HG03457 (cell line): ENCODE data around the gene MANSC1.
"Not testable (repeated sequence)": the region's sequence is repeated elsewhere in the genome, so short reads cannot be mapped to it uniquely, and the experiment has no call there.

Source experiments
- ATAC-seq: cut with Tn5 transposase; IDR thresholded peaks from one replicate; pipeline ENCODE4 v1.9.1; 2021; ENCODE audit warnings: moderate number of reproducible peaks; ENCODE audit not compliant: unreplicated experiment

Gene MANSC1

GRCh38 chr12:12327802-12328201, 22.2 kb downstream of the MANSC1 start:
- ATAC-seq = no peak

GRCh38 chr12:12326262-12326661, 23.8 kb downstream of the MANSC1 start:
- no peak for ATAC-seq

GRCh38 chr12:12323591-12323990, 26.5 kb downstream of the MANSC1 start:
- ATAC-seq = no peak

- ATAC-seq = no peak
Observed at GRCh38 chr12:12323118-12323517, 26.9 kb downstream of the MANSC1 start.

- no peak for ATAC-seq
Observed at GRCh38 chr12:12319451-12320183, 30.4 kb downstream of the MANSC1 start.

GRCh38 chr12:12315838-12316237, 34.2 kb downstream of the MANSC1 start:
- no peak for ATAC-seq

- ATAC-seq = not testable (repeated sequence)
Observed at GRCh38 chr12:12310695-12311094, 39.3 kb downstream of the MANSC1 start.

GRCh38 chr12:12305568-12306300, 44.3 kb downstream of the MANSC1 start:
- no peak for ATAC-seq

GRCh38 chr12:12302976-12303375, 47.1 kb downstream of the MANSC1 start:
- no peak for ATAC-seq

GRCh38 chr12:12301122-12301521, 48.9 kb downstream of the MANSC1 start:
- ATAC-seq = no peak

- ATAC-seq = no peak
Observed at GRCh38 chr12:12297201-12297830, 52.7 kb downstream of the MANSC1 start.

GRCh38 chr12:12294215-12295005, 55.6 kb downstream of the MANSC1 start:
- no peak for ATAC-seq

- no peak for ATAC-seq
Observed at GRCh38 chr12:12290206-12290605, 59.8 kb downstream of the MANSC1 start.

GRCh38 chr12:12286441-12286840, 63.6 kb downstream of the MANSC1 start:
- no peak for ATAC-seq

- ATAC-seq = no peak
Observed at GRCh38 chr12:12282761-12283425, 67.1 kb downstream of the MANSC1 start.

- no peak for ATAC-seq
Observed at GRCh38 chr12:12282202-12282601, 67.8 kb downstream of the MANSC1 start.

GRCh38 chr12:12281134-12281533, 68.9 kb downstream of the MANSC1 start:
- ATAC-seq = no peak

- ATAC-seq = no peak
Observed at GRCh38 chr12:12278899-12279298, 71.1 kb downstream of the MANSC1 start.
